Hematopoietic multipotent progenitor cell treated with erythropoietin and hydrocortisone succinate and interleukin-3 and kit ligand, for 8 days (in vitro differentiated cells): ENCODE results near the gene KIF24.
A peak's percentile ranks its signal among the peaks of the same experiment; 100 is the strongest.
"Not testable (repeated sequence)": the region's sequence is repeated elsewhere in the genome, so short reads cannot be mapped to it uniquely, and the experiment has no call there.

Experiments
- DNase-seq: peaks from one replicate; pipeline ENCODE4 v3.0.0-alpha.2; 2015

The KIF24 gene

DNA sequence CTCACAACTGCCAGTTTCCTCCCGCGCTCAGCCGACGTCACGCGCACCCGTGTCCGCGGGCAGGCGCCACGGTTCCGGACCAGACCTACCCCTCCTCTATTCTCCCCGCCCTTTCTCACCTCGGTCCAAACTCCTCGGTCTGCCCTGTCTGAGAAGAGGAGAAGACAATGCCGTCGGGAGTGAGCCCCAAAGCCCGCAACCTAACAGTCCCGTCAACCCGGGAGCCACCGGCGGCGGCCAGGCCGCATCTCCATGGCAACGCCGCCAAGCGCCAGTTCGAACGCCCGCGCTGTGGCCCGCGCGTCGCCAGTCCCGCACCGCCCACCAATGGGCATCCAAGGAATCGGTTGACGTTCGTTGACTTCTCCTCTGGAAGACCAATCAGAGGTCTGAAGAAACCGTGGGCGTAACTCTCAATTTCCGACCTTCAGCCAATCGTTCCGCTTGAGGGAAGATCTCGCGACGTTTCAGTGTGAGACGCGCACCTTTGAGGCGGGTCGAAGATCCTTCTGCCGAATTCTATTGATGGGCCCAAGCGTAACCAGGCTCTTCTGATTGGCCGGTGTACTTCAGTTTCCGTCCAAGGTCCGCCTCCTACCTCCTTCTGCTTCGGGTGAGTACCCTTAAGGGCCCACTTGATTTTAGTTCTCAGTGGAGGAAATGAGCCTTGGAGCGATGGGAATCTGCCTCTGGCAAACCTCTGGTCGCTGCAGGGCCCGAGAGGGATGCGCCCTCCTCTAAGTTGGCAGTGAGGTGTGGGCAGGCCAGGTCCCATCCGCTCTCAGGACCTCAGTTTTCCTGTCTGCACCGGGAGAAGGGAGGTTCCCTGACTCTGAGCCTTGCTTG lies at the start of gene KIF24, which contains the start of gene NUDT2:
Gene KIF24, minus strand, starts transcription at position 282 of the 846 bp plus-strand sequence. CDS start 17,922 bp downstream, outside the sequence.
Gene NUDT2, plus strand, starts transcription at position 583 of the 846 bp plus-strand sequence. CDS start 9,471 bp downstream, outside the sequence.
- DNase-seq, result peak; percentile 100

- no peak for DNase-seq
Measured at GRCh38 chr9:34378376-34379060, 49.5 kb upstream of the KIF24 start.

- DNase-seq, result peak; percentile 14
Measured at GRCh38 chr9:34377404-34377746, 48.3 kb upstream of the KIF24 start.

DNA sequence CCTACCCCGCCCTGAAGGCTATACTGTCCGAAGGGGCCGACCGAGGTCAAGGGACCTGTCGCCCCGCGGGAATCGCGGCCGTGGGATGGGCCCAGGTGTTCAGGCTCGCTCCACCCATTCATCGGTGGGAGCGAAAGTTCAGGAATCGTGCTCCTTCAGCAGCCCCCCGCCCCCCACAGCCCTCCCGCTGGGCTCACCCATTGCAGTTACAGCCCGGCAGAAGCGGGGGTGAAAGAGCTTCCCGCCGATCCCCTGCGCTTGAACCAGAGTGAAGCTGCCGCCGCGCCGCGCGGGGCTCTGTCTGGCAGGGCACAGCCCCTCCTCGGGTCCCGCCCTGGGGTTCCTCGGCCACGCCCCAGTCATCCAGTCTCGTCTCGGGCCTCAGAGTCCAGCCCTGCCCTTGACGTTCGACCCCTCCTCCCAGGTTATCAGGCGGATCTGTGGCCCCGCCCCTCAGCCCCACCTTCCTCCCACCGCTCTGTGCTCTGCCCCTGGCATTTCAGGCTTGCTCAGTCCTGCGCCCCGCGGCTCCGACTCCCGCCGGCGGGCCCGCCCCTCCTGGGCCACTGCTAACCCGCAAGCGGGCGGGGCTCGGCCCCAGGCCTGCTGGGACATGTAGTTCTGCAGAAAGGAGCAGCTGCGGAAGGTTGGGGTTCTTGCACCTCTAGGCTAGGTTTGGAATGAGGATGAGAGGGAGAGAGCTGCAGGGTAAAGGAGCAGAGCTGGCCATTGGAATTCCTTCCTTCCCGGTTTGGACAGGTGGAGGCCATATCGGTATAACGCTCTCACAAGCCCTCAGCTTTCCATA lies 47.7 kb upstream of the KIF24 start, which contains the start of gene MYORG:
Gene MYORG, minus strand, starts transcription at position 303 of the 808 bp plus-strand sequence. CDS start 3,955 bp downstream, outside the sequence.
- DNase-seq, result peak; percentile 95

DNA sequence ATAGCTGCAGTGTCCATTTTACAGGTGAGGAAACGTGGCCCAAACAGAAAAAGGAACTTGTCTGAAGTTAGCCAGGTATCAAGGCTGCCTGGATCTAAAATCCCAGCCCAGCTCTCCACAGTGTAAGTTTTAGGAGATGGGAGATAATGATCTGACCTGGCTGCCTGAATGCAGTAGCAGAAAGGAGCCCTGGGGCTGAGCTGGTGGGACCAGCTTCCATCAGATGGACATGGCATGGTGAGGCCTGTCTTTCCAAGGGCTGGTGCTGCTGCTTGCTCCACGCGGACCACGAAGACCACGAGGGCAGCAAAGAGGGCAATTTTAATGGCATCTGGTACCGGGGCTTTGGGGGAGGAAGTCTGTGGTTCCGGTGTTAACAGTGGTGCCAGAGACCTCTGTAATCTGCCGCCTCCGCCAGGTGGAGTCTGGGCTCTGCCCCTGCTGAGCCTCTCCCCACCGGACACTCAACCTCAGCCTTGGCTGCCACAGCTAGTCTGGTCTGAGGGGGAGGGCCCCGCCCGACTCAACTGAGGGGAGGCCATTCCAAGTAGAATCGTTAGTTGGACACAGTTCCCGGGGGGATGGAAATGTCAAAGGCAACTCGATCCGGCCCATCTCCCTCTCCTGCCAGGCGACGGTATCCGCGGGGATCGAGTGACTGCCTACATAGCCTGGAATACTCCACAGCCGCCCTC lies 47.0 kb upstream of the KIF24 start:
- DNase-seq, result peak; percentile 13

DNA sequence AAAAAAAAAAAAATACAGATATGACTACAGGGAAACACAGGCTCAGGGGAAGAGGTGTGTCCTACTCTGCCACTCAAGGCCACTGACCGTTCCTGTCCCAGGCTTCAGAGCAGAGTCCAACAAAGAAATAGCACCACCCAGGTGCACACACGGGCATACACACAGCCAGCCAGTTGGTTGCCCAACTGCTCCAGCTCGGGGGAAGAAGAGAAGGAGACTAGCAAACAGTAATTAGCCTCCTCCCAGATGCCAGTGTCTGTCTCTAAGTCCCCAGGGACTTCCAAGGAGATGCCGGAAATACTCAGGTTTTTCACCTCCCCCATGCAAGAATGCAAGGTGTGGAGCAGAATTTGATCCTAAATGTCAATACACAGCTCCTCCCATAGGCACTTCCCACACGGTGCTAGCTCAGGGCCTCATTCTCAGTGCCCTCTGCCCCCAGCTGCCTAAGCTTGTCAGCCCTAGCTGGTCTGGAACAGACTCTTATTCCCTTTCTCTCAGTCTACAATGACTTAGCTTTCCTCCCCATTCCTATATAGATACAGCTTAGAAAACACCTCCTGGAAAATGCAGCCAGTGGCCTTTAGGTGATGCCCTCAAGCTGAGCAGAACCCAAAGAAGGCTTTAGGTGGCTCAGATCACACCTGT lies 46.0 kb upstream of the KIF24 start:
- DNase-seq, result no peak

DNA sequence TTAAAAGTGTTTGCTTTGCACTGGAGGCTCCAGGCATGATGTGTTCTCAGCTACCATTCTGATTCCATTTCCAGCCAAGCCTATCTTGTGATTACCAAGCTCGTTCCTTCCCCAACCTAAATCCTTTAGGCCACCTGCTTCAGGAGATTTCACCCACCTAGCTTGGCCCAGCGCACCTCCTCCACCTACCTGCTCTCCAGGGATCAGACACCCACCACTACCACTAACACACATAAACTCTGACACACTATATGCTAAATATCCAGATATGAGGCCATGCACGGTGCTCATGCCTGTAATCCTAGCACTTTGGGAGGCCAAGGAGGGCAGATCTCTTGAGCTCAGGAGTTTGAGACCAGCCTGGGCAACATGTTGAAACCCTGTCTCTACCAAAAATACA lies 45.3 kb upstream of the KIF24 start:
- no peak for DNase-seq

GRCh38 chr9:34373749-34374148 lies 44.7 kb upstream of the KIF24 start:
- no peak for DNase-seq

- DNase-seq, result no peak
Measured at GRCh38 chr9:34372467-34373011, 43.5 kb upstream of the KIF24 start.

GRCh38 chr9:34371886-34372466 lies 42.9 kb upstream of the KIF24 start:
- no peak for DNase-seq

DNA sequence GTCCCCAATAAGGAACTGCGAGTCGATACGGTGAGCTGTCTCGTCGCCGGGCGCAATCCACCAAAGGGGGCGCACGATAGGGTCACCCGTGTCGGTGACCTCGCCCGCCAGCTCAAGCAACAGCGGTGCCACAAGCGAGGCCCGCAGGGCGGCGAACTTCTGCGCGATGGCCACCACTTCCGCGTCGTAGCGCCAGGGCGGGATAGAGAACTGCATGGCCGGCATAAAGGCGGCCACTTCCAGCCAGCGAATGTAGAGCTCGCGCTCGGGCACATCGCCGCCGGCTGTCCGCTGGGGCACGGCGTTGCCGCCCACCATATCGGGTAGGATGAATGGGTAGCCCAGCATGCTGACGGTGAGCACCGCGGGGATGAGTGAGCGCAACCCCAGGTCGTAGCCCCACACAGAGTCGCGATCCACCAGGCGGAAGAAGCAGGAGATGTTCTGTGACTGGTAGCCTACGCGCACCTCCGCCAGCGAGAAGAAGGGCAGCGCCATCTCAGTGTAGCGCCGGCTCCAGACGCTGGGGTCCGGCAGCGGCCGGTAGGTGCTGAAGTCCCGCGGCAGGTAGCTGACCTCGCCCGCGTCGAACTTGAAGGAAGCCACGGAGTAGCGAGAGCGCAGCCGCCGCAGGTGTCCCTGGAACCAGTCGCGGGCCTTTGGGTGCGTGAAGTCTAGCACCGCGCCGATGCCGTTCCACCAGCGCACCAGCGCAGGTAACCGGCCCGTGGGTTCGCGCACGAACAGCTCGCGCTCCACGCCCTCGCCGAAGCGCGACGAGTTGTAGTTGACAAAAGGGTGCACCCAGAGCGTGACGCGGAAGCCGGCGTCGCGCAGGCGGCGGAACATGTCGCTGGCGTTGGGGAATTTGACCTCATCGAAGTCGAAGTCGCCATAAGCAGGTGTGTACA lies 42.2 kb upstream of the KIF24 start:
- no peak for DNase-seq

- no peak for DNase-seq
Measured at GRCh38 chr9:34370335-34370969, 41.4 kb upstream of the KIF24 start.

DNA sequence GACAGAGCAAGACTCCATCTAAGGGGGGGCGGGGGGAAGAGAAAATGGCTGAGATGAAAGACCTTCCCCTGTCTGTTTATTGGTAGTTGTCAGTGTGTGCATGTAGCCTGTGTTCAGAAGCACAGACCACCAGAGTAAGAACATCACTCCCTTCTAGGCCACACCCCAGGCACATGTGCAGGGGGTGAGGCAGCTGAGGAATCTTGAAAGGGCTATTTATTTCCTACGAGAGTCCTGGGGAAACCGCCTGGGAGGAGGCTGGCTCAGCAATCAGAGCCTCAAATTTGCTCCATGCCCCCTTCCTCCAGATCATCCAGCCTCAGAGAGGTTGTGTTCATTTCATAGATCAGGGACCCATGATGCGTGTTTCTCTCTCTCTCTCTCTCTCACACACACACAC lies 40.6 kb upstream of the KIF24 start:
- no peak for DNase-seq

DNA sequence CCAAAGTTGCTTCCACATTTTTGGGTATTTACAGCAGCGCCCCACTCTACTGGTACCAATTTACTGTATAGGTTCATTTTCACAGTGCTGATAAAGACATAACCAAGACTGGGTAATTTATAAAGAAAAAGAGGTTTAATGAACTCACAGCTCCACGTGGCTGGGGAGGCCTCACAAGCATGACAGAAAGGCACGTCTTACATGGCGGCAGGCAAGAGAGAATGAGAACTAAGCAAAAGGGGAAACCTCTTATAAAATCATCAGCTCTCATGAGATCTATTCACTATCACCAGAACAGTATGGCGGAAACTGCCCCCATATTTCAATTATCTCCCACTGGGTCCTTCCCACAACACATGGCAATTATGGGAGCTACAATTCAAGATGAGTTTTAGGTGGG lies 39.7 kb upstream of the KIF24 start:
- not testable (repeated sequence) for DNase-seq

DNA sequence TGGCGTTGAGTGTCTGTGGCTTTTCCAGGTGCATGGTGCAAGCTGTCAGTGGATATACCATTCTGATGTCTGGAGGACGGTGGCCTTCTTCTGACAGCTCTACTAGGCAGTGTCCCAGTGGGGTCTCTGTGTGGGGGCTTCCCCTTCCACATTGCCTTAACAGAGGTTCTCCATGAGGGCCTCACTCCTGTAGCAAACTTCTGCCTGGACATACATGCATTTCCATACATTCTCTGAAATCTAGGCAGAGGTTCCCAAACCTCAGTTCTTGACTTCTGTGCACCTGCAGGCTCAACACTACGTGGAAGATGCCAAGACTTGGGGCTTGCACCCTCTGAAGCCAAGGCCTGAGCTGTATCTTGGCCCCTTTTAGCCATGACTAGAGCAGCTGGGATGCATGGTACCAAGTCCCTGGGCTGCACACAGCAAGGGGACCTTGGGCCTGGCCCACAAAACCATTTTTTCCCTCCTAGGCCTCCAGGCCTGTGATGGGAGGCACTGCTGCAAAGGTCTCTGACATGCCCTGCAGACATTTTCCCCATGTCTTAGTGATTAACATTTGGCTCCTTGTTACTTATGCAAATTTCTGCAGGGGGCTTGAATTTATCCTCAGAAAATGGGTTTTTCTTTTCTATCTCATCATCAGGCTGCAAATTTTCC lies 38.8 kb upstream of the KIF24 start:
- DNase-seq, result not testable (repeated sequence)

- DNase-seq, result no peak
Measured at GRCh38 chr9:34366365-34366764, 37.3 kb upstream of the KIF24 start.

- no peak for DNase-seq
Measured at GRCh38 chr9:34365282-34365681, 36.2 kb upstream of the KIF24 start.

GRCh38 chr9:34363619-34364351 lies 34.7 kb upstream of the KIF24 start:
- DNase-seq, result no peak
